HCEC 1CT (cell line): ENCODE measurements around the gene MT3.

Source experiments
- DNase-seq: peaks from one replicate; pipeline ENCODE4 v3.0.0-alpha.2; 2017

The MT3 gene

GRCh38 chr16:56631832-56632155, 42.5 kb downstream of the MT3 start:
- no peak for DNase-seq

GRCh38 chr16:56632156-56632847, 43.0 kb downstream of the MT3 start, which contains the start of gene MT1M:
Gene MT1M (plus strand): TSS chr16:56632659. CDS start chr16:56632732, 73 bp downstream.
- no peak for DNase-seq

- DNase-seq: no peak
Observed at GRCh38 chr16:56632848-56633365, 43.6 kb downstream of the MT3 start.

- DNase-seq: no peak
Observed at GRCh38 chr16:56633535-56633934, 44.2 kb downstream of the MT3 start.

- no peak for DNase-seq
Observed at GRCh38 chr16:56634715-56635440, 45.5 kb downstream of the MT3 start.

GRCh38 chr16:56635441-56635967, 46.2 kb downstream of the MT3 start:
- DNase-seq: no peak

GRCh38 chr16:56636616-56637413, 47.5 kb downstream of the MT3 start:
- no peak for DNase-seq

GRCh38 chr16:56637814-56638750, 48.8 kb downstream of the MT3 start, which contains the start of gene MT1A:
Gene MT1A (plus strand): TSS chr16:56638666. CDS start chr16:56638739, 73 bp downstream.
- DNase-seq: peak; percentile 17

GRCh38 chr16:56639045-56639444, 49.7 kb downstream of the MT3 start:
- DNase-seq: no peak

GRCh38 chr16:56640076-56640475, 50.7 kb downstream of the MT3 start:
- DNase-seq: no peak
